Right ventricle myocardium superior (tissue), 1 donor: Measurements from ENCODE around the gene CCT5. TPM values are rescaled to one million over a fixed set of nuclear protein-coding genes. Genes with fewer than 3 reads are reported as not detected.
A peak's percentile ranks its signal among the peaks of the same experiment; 100 is the strongest.

ENCODE experiments used
- ATAC-seq: fragments of 200-7000 bp; cut with Tn5 transposase; one replicate; pipeline ENCODE4 v1.9.1; 2020; ENCODE audit warnings: mild to moderate bottlenecking; ENCODE audit not compliant: poor library complexity
- DNase-seq: peaks from one replicate; pipeline ENCODE4 v3.0.0-alpha.2; 2020
- intact Hi-C: fragments of 100-400 bp; cut with DNase I; formaldehyde crosslinking; loops from one replicate; pipeline ENCODE4 v1.11.2; 2022
- long read RNA-seq: library from polyadenylated mRNA; unstranded; transcript quantifications from one replicate; pipeline ENCODE4 v2.0.0, GENCODE V29; 2021
- total RNA-seq: library from RNA; stranded (reverse); fragmentation: NEBNext Ultra II Directional; extraction: Animal tissue kit (Norgen Biotek cat#: 25700); gene quantifications from one replicate; pipeline ENCODE4 v1.2.1, GENCODE V29; 2021
- donor health status: DM: no; HTN: yes; CAD: no; lungs with severe emphysema.

CCT5 gene
- total RNA-seq = 92.8 TPM
- long read RNA-seq, transcript CCT5-201 (11 exons, 3,675 nt) = major isoform, 319 of 329 reads
- long read RNA-seq, partial matches to known transcripts = 4 of 329 reads
- long read RNA-seq, other reads (novel, unspliced or antisense) = 6 of 329 reads

DNA sequence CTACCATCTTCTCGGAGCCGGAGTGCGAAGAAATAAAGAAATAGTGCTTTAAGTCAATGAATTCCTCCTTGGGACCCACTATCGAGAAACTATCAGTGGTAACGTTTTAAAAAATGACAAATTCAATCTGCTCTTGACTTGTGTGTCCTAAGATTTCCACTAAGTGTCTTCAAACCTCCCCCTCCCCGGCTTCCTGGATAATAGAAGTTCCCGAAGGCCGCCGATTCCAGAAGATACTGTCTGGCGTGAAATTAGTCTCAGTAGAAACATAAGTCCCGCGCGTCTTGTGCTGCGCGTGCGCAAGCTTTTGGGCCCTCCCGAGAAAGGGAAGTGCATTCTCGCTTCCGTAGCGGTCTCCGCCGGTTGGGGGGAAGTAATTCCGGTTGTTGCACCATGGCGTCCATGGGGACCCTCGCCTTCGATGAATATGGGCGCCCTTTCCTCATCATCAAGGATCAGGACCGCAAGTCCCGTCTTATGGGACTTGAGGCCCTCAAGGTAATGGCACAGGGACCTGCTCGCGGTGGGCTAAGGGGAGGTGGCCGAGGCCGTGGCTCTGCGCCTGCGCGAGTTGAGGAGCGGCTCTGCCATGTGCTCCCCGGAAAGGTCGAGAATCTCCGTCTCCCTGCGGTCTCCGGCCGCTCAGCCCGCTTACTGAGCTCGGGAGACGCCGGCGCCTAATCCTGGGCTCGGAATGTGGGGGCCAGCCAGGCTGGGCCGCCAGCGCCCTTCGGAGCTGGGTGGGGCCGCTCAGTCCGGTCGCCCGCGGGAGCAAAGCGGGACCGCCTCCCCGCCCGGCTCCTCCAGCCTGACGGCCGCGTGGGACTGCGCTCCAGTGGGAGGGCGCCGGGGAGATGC, at the start of gene CCT5:
Gene CCT5 (plus strand): TSS at position 333 of the 858 bp plus-strand sequence. CDS start 61 bp downstream, at position 394.
- DNase-seq (peak; percentile 91), ATAC-seq (peak; percentile 96)
- intact Hi-C loops = no loop called here

- DNase-seq (no peak), ATAC-seq (no peak)
- intact Hi-C loops = no loop called here
Observed at GRCh38 chr5:10201223-10201868, 48.7 kb upstream of the CCT5 start.

GRCh38 chr5:10202089-10202910, 47.8 kb upstream of the CCT5 start:
- ATAC-seq = no peak
- intact Hi-C loops = no loop called here
- no peak for DNase-seq

DNA sequence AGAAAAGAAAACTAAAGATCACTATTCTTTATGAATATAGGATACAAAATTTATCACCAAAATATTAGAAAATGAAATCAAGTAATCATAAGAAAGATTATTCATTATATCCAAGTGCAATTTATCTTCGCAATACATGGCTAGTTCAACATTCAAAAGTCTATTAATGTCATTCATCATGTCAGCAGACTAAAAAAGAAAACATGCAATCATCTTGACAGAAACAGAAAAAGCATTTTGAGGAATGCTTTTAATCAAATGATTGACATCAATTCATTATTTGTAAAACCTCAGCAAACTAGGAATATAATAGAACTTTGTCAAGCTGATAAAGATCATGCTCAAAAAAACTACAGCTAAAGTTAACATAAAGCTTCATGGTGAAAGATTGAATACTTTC, 41.1 kb upstream of the CCT5 start:
- no peak for DNase-seq
- intact Hi-C loops = no loop called here
- ATAC-seq = no peak

- no peak for DNase-seq
- no peak for ATAC-seq
- intact Hi-C loops = no loop called here
Observed at GRCh38 chr5:10213316-10213715, 36.8 kb upstream of the CCT5 start.

DNA sequence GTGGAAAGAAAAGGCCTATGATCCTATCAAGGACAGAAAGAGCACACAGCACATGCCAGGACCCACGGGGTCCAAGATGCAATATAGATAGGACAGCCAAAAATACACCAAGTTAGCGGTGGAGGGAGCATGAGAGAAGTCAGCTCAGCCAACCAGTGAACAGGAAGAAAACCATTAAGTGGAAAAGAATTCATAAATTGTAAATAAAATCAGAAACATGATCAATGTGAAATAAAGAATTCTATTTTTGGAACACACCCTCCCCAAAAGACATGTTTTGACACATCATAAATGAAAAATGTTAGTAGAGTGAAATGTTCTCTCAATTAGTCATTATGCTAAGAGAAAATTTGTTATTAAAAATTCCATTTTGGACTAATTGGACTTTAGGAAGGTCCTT, 36.0 kb upstream of the CCT5 start:
- intact Hi-C loops = no loop called here
- DNase-seq (no peak), ATAC-seq (no peak)

GRCh38 chr5:10215366-10215765, 34.7 kb upstream of the CCT5 start:
- ATAC-seq (no peak), DNase-seq (no peak)
- intact Hi-C loops = no loop called here

DNA sequence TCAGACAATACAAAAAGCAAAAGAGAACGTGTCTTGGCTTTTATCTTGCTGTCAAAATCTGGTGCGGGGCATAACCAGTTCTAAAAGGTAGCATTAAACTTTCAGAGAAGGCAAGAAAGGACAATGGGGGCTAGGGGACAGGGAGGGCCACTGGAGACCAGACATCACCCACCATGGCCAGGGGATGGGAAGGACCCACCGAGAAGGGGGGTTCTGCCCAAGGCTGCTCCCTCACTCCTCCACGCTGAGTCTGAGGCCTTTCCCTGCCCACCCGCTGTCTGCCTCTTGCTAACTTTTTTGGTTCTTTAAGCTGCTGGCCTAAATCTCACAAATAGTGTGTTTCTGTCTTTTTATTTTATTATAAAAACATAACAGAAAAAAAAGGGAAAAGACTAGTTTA, 34.0 kb upstream of the CCT5 start:
- no peak for ATAC-seq
- DNase-seq = no peak
- intact Hi-C loops = no loop called here

DNA sequence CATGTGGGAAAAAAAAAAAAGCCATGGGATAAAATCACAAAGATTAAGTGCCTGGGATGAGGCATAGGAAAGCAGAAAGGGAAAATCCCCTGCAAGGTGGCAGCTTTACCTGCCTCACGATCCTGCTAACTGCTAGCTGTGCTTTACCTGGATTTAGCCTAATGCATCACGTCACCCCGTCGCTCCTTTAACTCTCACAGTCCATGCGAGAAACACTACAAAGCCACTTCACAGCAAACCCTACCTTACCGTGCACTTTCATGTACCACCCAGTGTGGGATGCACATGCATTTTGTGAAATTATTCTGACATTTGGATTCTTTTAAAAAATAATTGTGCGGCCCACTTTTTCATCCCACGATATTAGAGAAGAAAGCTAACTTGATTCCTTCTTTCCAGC, 31.4 kb upstream of the CCT5 start:
- DNase-seq (no peak), ATAC-seq (no peak)
- intact Hi-C loops = no loop called here

GRCh38 chr5:10219068-10219467, 31.0 kb upstream of the CCT5 start:
- intact Hi-C loops = no loop called here

GRCh38 chr5:10220248-10220647, 29.8 kb upstream of the CCT5 start:
- ATAC-seq (no peak), DNase-seq (no peak)
- intact Hi-C loops = no loop called here

More at GRCh38 chr5:10219068-10219467, 31.0 kb upstream of the CCT5 start:
- DNase-seq (no peak), ATAC-seq (no peak)

DNA sequence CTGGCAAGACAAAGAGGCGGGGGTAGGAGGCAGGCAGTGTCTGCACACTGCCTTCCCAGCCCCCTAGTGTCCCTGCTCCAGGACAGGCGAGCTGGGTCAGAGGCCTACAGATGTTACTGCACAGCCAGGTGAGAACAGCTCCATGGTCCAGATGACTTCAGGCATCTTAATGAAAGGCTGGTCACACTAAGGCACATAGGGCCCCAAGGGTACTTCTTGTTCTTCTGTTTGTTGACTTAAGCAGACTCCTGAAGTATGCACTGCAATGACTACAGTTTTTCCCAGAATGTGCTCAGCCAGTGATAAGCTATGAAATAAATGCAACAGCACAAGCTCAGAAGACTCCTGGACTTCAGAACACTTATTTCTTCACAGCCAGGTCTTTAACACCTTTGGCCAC, 27.8 kb upstream of the CCT5 start:
- DNase-seq (no peak), ATAC-seq (no peak)
- intact Hi-C loops = no loop called here

DNA sequence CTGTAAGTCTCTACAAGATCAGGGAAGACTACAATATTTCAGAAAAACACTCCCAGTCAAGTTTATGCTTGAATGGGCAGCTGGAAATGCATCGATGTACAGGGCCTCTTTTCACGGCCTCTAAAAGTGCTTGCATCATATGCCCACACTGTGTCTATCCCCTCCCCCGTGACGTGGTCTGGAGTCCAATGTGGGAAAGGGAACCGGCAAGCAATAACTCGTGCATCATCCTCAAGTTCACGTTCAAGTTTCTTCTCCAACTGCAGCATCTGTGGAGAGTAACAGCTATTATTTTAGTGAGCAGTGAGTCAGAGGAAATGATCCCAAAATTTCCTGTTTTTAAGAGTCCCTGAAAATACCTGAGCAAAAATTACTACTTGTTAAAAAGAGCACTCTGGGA, 22.7 kb upstream of the CCT5 start:
- DNase-seq (no peak), ATAC-seq (no peak)
- intact Hi-C loops = no loop called here

- DNase-seq = no peak
- ATAC-seq = no peak
- intact Hi-C loops = no loop called here
Observed at GRCh38 chr5:10228288-10228687, 21.8 kb upstream of the CCT5 start.

DNA sequence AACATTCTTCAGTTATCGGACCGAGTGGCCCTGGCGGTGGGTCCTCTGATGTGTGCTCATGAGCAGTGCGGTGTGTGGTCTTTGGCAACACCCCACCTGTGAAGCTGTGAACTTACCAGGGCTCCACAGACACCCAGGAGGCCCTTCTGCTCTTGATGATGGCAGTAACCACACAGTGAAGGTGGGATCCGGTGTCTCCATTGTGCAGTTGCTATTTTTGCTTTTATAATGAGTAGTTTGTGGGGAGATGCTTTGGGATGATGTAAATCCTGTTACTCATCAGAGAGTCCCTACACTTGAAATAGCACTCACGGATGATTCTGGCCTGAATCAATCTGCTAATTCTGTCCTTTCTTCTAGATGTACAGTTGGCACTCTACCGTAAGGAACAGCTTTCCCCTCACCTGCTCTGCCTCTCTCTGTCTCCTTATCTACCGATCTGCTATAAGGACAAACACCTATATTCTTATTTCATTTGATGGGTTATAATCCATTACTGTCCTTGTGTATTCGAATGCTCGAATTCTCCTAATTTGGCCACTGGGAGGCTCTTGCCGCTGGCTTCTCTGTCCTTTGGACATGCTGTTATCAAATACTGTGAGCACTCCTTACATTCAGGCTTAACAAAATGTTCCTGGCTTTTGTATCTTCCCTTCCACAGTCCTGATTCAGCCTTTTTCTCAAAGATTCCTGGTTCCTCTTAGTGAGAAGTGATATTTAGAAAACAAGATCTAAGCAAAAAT, 20.6 kb upstream of the CCT5 start:
- ATAC-seq = no peak
- DNase-seq = no peak
- intact Hi-C loops = no loop called here

DNA sequence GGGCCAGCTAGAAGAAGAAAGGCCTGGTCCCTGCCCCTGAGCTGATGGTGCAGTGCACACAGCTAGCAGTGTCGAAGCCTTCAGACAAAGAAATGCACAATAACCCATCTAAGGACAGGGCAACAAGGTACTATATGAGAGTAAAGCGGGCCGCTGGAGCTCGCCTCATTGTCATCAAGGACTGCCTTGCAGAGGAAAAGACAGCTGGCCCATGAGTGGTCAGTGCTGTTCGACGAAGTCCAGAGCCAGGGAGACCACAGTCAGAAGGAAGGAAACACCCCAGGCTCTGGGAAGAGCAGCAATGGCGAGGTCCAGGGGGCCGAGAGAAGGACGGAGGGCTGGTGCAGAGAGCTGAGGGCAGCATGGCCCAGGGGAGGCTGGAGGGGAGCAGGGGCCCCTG, 17.7 kb upstream of the CCT5 start:
- ATAC-seq = no peak
- intact Hi-C loops = no loop called here
- DNase-seq = no peak

DNA sequence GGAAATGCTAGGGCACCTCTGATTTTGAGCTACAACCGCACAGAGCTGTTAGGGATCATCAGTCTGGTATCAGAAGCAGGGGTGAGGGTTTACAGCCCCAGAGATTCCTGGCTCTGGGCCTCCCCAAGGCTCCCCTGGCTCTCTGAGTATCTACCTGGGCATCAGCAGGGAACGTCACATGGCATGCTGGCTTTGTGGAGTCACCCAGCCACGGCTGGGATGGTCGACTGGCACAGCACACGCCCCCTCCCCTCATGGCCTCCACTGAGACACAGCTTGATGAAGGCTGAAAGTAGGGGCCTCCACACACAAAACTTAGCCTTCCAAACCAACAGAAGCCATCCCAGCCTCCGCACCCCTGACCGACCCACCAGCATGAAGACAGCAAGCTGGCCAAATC, 17.1 kb upstream of the CCT5 start:
- intact Hi-C loops = no loop called here
- DNase-seq = no peak
- no peak for ATAC-seq

GRCh38 chr5:10233505-10233904, 16.6 kb upstream of the CCT5 start:
- intact Hi-C loops = no loop called here
- ATAC-seq = no peak
- DNase-seq = no peak

DNA sequence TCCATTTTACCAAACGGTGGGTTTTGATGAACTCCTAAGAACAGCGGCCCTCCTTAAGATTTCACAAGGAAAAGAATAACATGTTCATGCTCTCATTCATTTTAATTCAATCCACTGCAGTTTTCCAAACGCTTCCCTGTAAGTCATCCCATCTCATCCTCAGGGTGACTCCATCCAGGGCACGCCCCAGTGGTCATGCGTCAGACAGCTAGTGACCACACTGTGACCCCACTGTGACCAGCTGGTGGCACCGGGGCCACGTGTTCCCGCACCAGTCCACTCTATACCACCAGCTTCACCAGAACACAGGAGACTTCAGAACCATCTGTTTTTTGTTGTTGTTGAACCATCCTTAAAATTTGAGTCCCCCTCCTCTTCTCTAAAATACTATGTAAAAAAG, 14.7 kb upstream of the CCT5 start:
- ATAC-seq (no peak), DNase-seq (no peak)
- intact Hi-C loops = no loop called here
